DND-41 (cell line): Measurements from ENCODE around the gene PTBP1.

Experiments
- EZH2 ChIP-seq: IDR thresholded peaks from 3 replicates; pipeline ENCODE4 v1.6.1; 2012; ENCODE audit warnings: borderline replicate concordance, low read depth, mild to moderate bottlenecking, moderate library complexity, low read length, inconsistent platforms; ENCODE audit not compliant: severe bottlenecking
- TF ChIP-seq, protein P1 (sequence below): IDR thresholded peaks from 2 replicates; pipeline ENCODE4 v1.5.1; 2012; ENCODE audit warnings: borderline replicate concordance, low read length, moderate library complexity, mild to moderate bottlenecking; ENCODE audit not compliant: poor library complexity, severe bottlenecking; ENCODE audit errors: extremely low read depth

GRCh38 chr19:772730-773436 is 24.4 kb upstream of the PTBP1 start:
- TF ChIP-seq, protein P1, sequence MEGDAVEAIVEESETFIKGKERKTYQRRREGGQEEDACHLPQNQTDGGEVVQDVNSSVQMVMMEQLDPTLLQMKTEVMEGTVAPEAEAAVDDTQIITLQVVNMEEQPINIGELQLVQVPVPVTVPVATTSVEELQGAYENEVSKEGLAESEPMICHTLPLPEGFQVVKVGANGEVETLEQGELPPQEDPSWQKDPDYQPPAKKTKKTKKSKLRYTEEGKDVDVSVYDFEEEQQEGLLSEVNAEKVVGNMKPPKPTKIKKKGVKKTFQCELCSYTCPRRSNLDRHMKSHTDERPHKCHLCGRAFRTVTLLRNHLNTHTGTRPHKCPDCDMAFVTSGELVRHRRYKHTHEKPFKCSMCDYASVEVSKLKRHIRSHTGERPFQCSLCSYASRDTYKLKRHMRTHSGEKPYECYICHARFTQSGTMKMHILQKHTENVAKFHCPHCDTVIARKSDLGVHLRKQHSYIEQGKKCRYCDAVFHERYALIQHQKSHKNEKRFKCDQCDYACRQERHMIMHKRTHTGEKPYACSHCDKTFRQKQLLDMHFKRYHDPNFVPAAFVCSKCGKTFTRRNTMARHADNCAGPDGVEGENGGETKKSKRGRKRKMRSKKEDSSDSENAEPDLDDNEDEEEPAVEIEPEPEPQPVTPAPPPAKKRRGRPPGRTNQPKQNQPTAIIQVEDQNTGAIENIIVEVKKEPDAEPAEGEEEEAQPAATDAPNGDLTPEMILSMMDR: no peak
- TF ChIP-seq EZH2: no peak
